Lower lobe of right lung (tissue), 2 donors: ENCODE measurements around the gene PLXNA2. TPM values are rescaled to one million over a fixed set of nuclear protein-coding genes. Genes with fewer than 3 reads are reported as not detected.

Experiments
- ATAC-seq, 2 donors: fragments of 200-7000 bp; cut with Tn5 transposase; one replicate each; pipeline ENCODE4 v1.9.1; 2020 to 2022; ENCODE audit warnings: mild to moderate bottlenecking in 2 of 2, moderate library complexity in 2 of 2
- DNase-seq: peaks from one replicate; pipeline ENCODE4 v3.0.0-alpha.2; 2020
- H3K27ac ChIP-seq: fragments of 200-600 bp; one replicate; pipeline ENCODE4 v1.8.0; 2022
- H3K27me3 ChIP-seq: fragments of 200-600 bp; one replicate; pipeline ENCODE4 v1.8.0; 2022; ENCODE audit warnings: low read depth
- H3K36me3 ChIP-seq: fragments of 200-600 bp; one replicate; pipeline ENCODE4 v1.8.0; 2022; ENCODE audit warnings: mild to moderate bottlenecking
- H3K4me1 ChIP-seq: fragments of 200-600 bp; one replicate; pipeline ENCODE4 v1.8.0; 2022
- H3K4me3 ChIP-seq: fragments of 200-600 bp; one replicate; pipeline ENCODE4 v1.8.0; 2022; ENCODE audit warnings: mild to moderate bottlenecking
- H3K9me3 ChIP-seq: fragments of 200-600 bp; one replicate; pipeline ENCODE4 v1.8.0; 2022
- CTCF ChIP-seq: fragments of 200-600 bp; IDR thresholded peaks from one replicate; pipeline ENCODE4 v1.8.0; 2022; ENCODE audit warnings: antibody characterized with exemption, mild to moderate bottlenecking
- intact Hi-C: fragments of 100-400 bp; cut with DNase I; formaldehyde crosslinking; loops from one replicate; pipeline ENCODE4 v1.11.0; 2022
- total RNA-seq: library from RNA; stranded (reverse); fragmentation: NEBNext Ultra II Directional; extraction: Animal tissue kit (Norgen Biotek cat#: 25700); gene quantifications from one replicate; pipeline ENCODE4 v1.2.1, GENCODE V29; 2021
- donor health status: DM: no; HTN: yes; CAD: no; lungs with severe emphysema.

The PLXNA2 gene
- total RNA-seq, 1 donor from 2014 or later, result 83.9 TPM

- Histone ChIP-seq H3K4me1 (no peaks in the 10 kb centered on the region), H3K9me3 (no peaks in the 10 kb centered on the region), H3K36me3 (no peaks in the 10 kb centered on the region), H3K27me3 (no peaks in the 10 kb centered on the region), H3K27ac (no peak overlapping the region), H3K4me3 (no peak overlapping the region)
- intact Hi-C loops, result no loop called here
- no peak for ATAC-seq
- no peak for TF ChIP-seq CTCF
- no peak for DNase-seq
These were observed 45.5 kb upstream of the PLXNA2 start for GRCh38 chr1:208289716-208290115.

- DNase-seq (no peak), ATAC-seq (no peak)
- H3K4me3 ChIP-seq, result no peak overlapping the region
- no peaks in the 10 kb centered on the region for H3K36me3 ChIP-seq
- H3K27ac ChIP-seq, result no peak overlapping the region
- H3K9me3 ChIP-seq, result no peaks in the 10 kb centered on the region
- intact Hi-C loops, result no loop called here
- no peaks in the 10 kb centered on the region for H3K4me1 ChIP-seq
- no peaks in the 10 kb centered on the region for H3K27me3 ChIP-seq
- TF ChIP-seq CTCF, result no peak
These were observed 44.3 kb upstream of the PLXNA2 start for GRCh38 chr1:208288495-208288894.

- H3K27me3 ChIP-seq, result no peaks in the 10 kb centered on the region
- no peaks in the 10 kb centered on the region for H3K36me3 ChIP-seq
- DNase-seq (no peak), ATAC-seq (no peak)
- H3K27ac ChIP-seq, result no peak overlapping the region
- TF ChIP-seq CTCF, result no peak
- no peak overlapping the region for H3K4me3 ChIP-seq
- H3K9me3 ChIP-seq, result no peaks in the 10 kb centered on the region
- no peaks in the 10 kb centered on the region for H3K4me1 ChIP-seq
- intact Hi-C loops, result no loop called here
These were observed 36.7 kb upstream of the PLXNA2 start for GRCh38 chr1:208280681-208281450.

- no peaks in the 10 kb centered on the region for H3K36me3 ChIP-seq
- H3K27ac ChIP-seq, result no peak overlapping the region
- no peaks in the 10 kb centered on the region for H3K4me1 ChIP-seq
- no peaks in the 10 kb centered on the region for H3K27me3 ChIP-seq
- DNase-seq (no peak), ATAC-seq (no peak)
- intact Hi-C loops, result no loop called here
- no peak for TF ChIP-seq CTCF
- no peak overlapping the region for H3K4me3 ChIP-seq
- no peaks in the 10 kb centered on the region for H3K9me3 ChIP-seq
These were observed 35.8 kb upstream of the PLXNA2 start for GRCh38 chr1:208279826-208280588.

- Histone ChIP-seq H3K9me3 (no peaks in the 10 kb centered on the region), H3K4me3 (no peak overlapping the region), H3K27ac (no peak overlapping the region), H3K36me3 (no peaks in the 10 kb centered on the region), H3K27me3 (no peaks in the 10 kb centered on the region), H3K4me1 (no peaks in the 10 kb centered on the region)
- ATAC-seq, result no peak
- intact Hi-C loops, result no loop called here
- DNase-seq, result no peak
- no peak for TF ChIP-seq CTCF
These were observed 34.5 kb upstream of the PLXNA2 start for GRCh38 chr1:208278638-208279037.
